PFSK-1 (cell line): ENCODE measurements around the gene HABP2.

Experiments
- FOXP2 ChIP-seq: optimal IDR thresholded peaks from 2 replicates; pipeline ENCODE3; 2011; ENCODE audit warnings: borderline replicate concordance, control low read depth, inconsistent platforms; ENCODE audit not compliant: insufficient read depth; ENCODE audit errors: extremely low read length, extremely low read depth
- POLR2AphosphoS5 ChIP-seq: IDR thresholded peaks from 2 replicates; pipeline ENCODE4 v1.6.1; 2012; ENCODE audit warnings: low read depth, mild to moderate bottlenecking, control low read depth, low read length, moderate library complexity
- REST ChIP-seq, 2 experiments: IDR thresholded peaks; 2 replicates each; pipeline versions ENCODE4 v1.6.1 to v1.8.0; 2011 to 2012; ENCODE audit warnings: low read depth in 2 of 2, low read length in 2 of 2, control low read depth in 1 of 2, inconsistent platforms in 1 of 2, mild to moderate bottlenecking in 1 of 2, moderate library complexity in 1 of 2; ENCODE audit not compliant: insufficient read depth in 1 of 2
- SIN3A ChIP-seq: IDR thresholded peaks from 2 replicates; pipeline ENCODE4 v1.6.1; 2012; ENCODE audit warnings: mild to moderate bottlenecking, low read length, moderate library complexity, borderline replicate concordance; ENCODE audit not compliant: insufficient read depth
- TAF1 ChIP-seq: IDR thresholded peaks from 2 replicates; pipeline ENCODE4 v1.6.1; 2012; ENCODE audit warnings: low read length, control low read depth, borderline replicate concordance; ENCODE audit not compliant: insufficient read depth

HABP2 gene

DNA sequence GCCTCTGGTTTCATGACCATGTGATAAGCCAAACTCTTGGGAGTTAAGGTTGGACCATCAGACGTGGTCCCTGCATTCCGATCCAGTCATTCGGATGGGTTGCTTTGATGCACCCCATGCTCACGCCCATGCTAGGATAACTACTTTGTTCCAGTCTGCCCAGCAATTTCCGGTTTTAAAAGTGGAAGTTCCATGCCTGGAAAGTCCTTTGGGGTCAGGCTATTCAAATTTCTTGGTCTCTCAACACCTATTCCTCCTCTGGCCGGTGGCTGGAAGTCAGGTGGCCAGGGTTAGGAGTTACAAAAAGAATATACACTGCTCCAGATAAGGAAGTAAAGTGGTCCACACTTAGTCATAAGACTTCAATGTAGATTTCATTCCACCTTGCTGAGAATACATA, 37.7 kb upstream of the HABP2 start:
- TF ChIP-seq FOXP2 (no peak), TAF1 (no peak), SIN3A (no peak), POLR2AphosphoS5 (no peak), REST (IDR thresholded peaks at IDR 0.05; ENCODE audit: insufficient read depth in 1 of 2, low read depth in 2 of 2, low read length in 2 of 2) (no peak)

DNA sequence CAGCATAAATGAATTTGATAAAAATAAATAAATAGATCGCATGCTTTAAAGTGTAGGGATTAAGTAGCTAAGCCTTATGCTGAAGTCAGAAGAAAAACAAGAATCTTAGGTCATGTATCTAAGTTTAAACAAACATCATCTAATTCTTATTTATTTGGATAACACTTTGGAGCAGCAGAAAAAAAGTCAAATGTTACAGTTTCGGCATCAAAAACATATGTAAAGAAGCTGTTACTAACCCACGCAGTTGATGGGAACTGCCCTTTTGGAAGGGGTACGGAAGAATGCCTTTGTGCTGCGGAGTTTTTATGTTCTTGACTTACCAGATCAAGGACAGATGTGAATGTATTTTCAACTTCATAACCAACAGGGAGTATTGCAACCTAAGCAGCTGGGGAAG, 37.3 kb upstream of the HABP2 start:
- TF ChIP-seq POLR2AphosphoS5, result no peak

- TF ChIP-seq SIN3A (no peak), FOXP2 (no peak), POLR2AphosphoS5 (no peak), TAF1 (no peak), REST (IDR thresholded peaks at IDR 0.05; ENCODE audit: insufficient read depth in 1 of 2, low read depth in 2 of 2, low read length in 2 of 2) (no peak)
Measured at GRCh38 chr10:113516061-113516460, 36.8 kb upstream of the HABP2 start.

DNA sequence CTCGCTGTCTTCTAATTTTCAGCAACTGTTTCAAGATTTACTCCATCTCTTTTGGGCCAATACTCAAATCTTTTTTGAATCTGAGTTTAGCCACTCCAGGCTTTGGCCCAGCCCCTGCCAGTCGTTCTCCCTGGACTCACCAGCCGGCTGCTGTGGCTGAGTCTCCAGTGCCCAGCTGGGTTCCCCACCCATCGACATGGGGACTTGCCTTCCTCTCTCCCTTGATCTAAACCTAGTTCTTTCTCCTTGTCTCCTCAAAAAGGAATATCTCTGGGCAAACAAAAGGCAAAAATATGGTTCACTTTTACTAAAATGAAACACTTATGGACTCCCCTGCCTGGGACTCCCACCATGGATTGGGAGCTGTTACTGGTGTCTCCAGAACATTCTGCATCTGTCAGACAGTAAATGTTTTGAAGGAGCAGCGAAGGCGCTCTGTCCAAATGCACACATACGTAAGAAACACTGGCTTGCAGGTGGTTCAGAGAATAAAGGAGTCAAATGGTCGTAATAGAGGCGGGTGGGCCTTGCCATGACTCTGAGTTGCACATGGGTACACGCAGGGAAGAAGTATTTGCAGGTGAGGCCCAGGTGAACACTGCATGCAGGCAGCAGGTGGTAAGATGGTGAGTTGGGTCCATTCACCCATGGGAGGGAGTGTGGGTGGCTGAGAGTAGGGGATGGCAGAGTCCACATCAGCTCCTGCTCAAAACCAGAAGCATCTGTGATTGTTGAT, 35.5 kb upstream of the HABP2 start:
- no peak for TF ChIP-seq SIN3A
- no peak for TF ChIP-seq REST (IDR thresholded peaks at IDR 0.05; ENCODE audit: insufficient read depth in 1 of 2, low read depth in 2 of 2, low read length in 2 of 2)
- no peak for TF ChIP-seq POLR2AphosphoS5
- no peak for TF ChIP-seq FOXP2
- no peak for TF ChIP-seq TAF1

GRCh38 chr10:113517901-113518260, 35.0 kb upstream of the HABP2 start:
- no peak for TF ChIP-seq SIN3A
- no peak for TF ChIP-seq FOXP2
- TF ChIP-seq POLR2AphosphoS5, result no peak
- no peak for TF ChIP-seq REST (IDR thresholded peaks at IDR 0.05; ENCODE audit: insufficient read depth in 1 of 2, low read depth in 2 of 2, low read length in 2 of 2)
- TF ChIP-seq TAF1, result no peak
